Right lobe of liver (tissue), 6 donors: ENCODE data around the gene TRNAU1AP. TPM values are rescaled to one million over a fixed set of nuclear protein-coding genes. Genes with fewer than 3 reads are reported as not detected.

Experiments
- ATAC-seq, 4 donors: fragments of 200-7000 bp; cut with Tn5 transposase; one replicate each; pipeline ENCODE4 v1.9.1; 2020; ENCODE audit warnings: mild to moderate bottlenecking in 4 of 4, moderate library complexity in 4 of 4
- DNase-seq, 3 donors: peaks; one replicate each; pipeline ENCODE4 v3.0.0-alpha.2; 2020
- H3K27ac ChIP-seq, 3 donors: fragments of 200-600 bp; one replicate each; pipeline ENCODE4 v1.8.0; 2022
- H3K27me3 ChIP-seq, 2 donors: fragments of 200-600 bp; one replicate each; pipeline ENCODE4 v1.8.0; 2022
- H3K36me3 ChIP-seq, 4 donors: fragments of 200-600 bp; sonication (generic) in 1 of 4; one replicate each; pipeline versions ENCODE4 v1.5.1 to v1.8.0; 2017 to 2022; ENCODE audit warnings: control low read depth in 1 of 4
- H3K4me1 ChIP-seq, 4 donors: fragments of 200-600 bp; sonication (generic) in 1 of 4; one replicate each; pipeline versions ENCODE4 v1.5.1 to v1.8.0; 2017 to 2022; ENCODE audit warnings: control low read depth in 1 of 4
- H3K4me3 ChIP-seq, 3 donors: fragments of 200-600 bp; one replicate each; pipeline ENCODE4 v1.8.0; 2022
- H3K9me3 ChIP-seq, 4 donors: fragments of 200-600 bp; sonication (generic) in 1 of 4; one replicate each; pipeline versions ENCODE4 v1.5.1 to v1.8.0; 2017 to 2022; ENCODE audit warnings: control low read depth in 1 of 4
- POLR2A ChIP-seq: fragments of 450-650 bp; IDR thresholded peaks from one replicate; pipeline ENCODE4 v1.6.1; 2017; ENCODE audit warnings: antibody characterized with exemption, mild to moderate bottlenecking
- WGBS: methylation state at CpG from one replicate; pipeline ENCODE4 v1.1.6; 2018; ENCODE audit warnings: low coverage, low lambda C conversion rate; ENCODE audit not compliant: insufficient coverage; ENCODE audit errors: missing lambda C conversion rate; 5-methylcytosine and 5-hydroxymethylcytosine counted together
- intact Hi-C, 2 donors: fragments of 100-400 bp; cut with DNase I; formaldehyde crosslinking; loops; one replicate each; pipeline versions ENCODE4 v1.11.2 to v1.14.1; 2022
- total RNA-seq, 6 experiments: library from RNA; depleted of rRNA in 2 of 6; stranded (reverse); fragments of >200 nt in 2 of 6; fragmentation: NEBNext Ultra II Directional in 3 of 6; extraction: Animal tissue kit (Norgen Biotek cat#: 25700) in 3 of 6; gene quantifications; one replicate each; pipeline versions ENCODE4 v1.1.0 to v1.2.4, GENCODE V29; 2016 to 2023
- TF ChIP-seq, protein P1 (sequence below), 4 donors: fragments of 200-600 bp in 3 of 4; fragments of 450-650 bp in 1 of 4; IDR thresholded peaks; one replicate each; pipeline versions ENCODE4 v1.5.1 to v1.8.0; 2016 to 2022; ENCODE audit warnings: antibody characterized with exemption in 4 of 4, mild to moderate bottlenecking in 2 of 4
- donor health status: DM: no; HTN: yes; CAD: no.
- donor health status: DM: no; HTN: no; CAD: no.
- donor health status: DM: no; HTN: no; CAD: no.
- donor health status: DM: no; HTN: yes; CAD: no.
- donor health status: DM: no; HTN: yes; CAD: no.

Gene TRNAU1AP
- total RNA-seq, 6 experiments from 2014 or later = 5.2 to 14.8 (median 7.3) TPM

DNA sequence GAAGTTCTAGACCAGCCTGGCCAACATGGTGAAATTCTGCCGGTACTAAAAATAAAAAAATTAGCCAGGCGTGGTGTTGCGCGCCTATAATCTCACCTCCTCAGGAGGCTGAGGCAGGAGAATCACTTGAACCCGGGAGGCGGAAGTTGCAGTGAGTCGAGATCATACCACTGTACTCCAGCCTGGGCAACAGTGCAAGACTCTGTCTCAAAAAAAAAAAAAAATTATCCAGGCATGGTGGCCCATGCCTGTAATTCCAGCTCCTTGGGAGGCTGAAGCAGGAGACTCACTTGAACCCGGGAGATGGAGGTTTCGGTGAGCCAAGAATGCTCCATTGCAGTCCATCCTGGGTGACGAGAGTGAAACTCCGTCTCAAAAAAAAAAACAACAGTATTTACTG is 20.7 kb downstream of the TRNAU1AP start:
- H3K4me3 ChIP-seq = no peak overlapping the region
- no peaks in the 10 kb centered on the region for H3K9me3 ChIP-seq
- peaks cover 0 to 39% (median 17%) of the 10 kb centered on the region in 4 donors for H3K36me3 ChIP-seq
- no peaks in the 10 kb centered on the region for H3K27me3 ChIP-seq
- WGBS = 100% methylated on average over 6 of the region's 11 CpGs
- no peak for DNase-seq
- TF ChIP-seq POLR2A = no peak
- TF ChIP-seq, protein P1, sequence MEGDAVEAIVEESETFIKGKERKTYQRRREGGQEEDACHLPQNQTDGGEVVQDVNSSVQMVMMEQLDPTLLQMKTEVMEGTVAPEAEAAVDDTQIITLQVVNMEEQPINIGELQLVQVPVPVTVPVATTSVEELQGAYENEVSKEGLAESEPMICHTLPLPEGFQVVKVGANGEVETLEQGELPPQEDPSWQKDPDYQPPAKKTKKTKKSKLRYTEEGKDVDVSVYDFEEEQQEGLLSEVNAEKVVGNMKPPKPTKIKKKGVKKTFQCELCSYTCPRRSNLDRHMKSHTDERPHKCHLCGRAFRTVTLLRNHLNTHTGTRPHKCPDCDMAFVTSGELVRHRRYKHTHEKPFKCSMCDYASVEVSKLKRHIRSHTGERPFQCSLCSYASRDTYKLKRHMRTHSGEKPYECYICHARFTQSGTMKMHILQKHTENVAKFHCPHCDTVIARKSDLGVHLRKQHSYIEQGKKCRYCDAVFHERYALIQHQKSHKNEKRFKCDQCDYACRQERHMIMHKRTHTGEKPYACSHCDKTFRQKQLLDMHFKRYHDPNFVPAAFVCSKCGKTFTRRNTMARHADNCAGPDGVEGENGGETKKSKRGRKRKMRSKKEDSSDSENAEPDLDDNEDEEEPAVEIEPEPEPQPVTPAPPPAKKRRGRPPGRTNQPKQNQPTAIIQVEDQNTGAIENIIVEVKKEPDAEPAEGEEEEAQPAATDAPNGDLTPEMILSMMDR (IDR thresholded peaks at IDR 0.05) = no peak
- no peak overlapping the region for H3K27ac ChIP-seq
- intact Hi-C loops = no loop called here
- ATAC-seq = no peak
- H3K4me1 ChIP-seq = no peaks in the 10 kb centered on the region

DNA sequence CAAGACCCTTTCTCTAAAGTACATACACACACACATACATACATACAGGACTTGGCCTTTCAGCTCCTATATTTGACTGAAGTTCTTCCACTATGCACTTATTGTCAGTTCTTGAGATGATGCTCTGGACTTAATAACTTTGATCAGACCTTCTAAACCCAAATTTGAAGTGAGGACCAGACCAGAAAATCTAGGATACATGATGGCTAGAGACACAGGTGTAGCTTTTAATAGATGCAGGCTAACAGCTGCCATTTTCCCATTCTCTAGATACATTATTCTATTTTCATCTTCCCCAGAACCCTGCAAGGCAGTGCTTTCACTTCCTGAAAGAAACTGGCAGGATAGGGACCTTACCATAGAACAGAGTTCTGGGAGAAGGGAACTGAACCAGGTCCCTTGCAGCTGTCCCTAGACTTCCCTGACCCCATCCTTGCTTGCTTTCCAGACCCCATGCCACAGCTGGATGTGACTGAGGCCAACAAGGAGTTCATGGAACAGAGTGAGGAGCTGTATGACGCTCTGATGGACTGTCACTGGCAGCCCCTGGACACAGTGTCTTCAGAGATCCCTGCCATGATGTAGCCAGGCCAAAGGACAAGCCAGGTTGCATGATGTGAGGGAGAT is 24.3 kb downstream of the TRNAU1AP start:
- DNase-seq = no peak
- Histone ChIP-seq H3K9me3 (no peaks in the 10 kb centered on the region), H3K4me1 (peaks cover 0 to 13% (median 4%) of the 10 kb centered on the region in 4 donors), H3K36me3 (peaks cover 0 to 46% (median 19%) of the 10 kb centered on the region in 4 donors), H3K27me3 (no peaks in the 10 kb centered on the region), H3K27ac (no peak overlapping the region), H3K4me3 (no peak overlapping the region)
- no peak for ATAC-seq
- TF ChIP-seq, protein P1 (IDR thresholded peaks at IDR 0.05) = no peak
- no peak for TF ChIP-seq POLR2A
- no CpG with 5 or more reads among the region's 1 CpG for WGBS
- intact Hi-C loops = no loop called here

DNA sequence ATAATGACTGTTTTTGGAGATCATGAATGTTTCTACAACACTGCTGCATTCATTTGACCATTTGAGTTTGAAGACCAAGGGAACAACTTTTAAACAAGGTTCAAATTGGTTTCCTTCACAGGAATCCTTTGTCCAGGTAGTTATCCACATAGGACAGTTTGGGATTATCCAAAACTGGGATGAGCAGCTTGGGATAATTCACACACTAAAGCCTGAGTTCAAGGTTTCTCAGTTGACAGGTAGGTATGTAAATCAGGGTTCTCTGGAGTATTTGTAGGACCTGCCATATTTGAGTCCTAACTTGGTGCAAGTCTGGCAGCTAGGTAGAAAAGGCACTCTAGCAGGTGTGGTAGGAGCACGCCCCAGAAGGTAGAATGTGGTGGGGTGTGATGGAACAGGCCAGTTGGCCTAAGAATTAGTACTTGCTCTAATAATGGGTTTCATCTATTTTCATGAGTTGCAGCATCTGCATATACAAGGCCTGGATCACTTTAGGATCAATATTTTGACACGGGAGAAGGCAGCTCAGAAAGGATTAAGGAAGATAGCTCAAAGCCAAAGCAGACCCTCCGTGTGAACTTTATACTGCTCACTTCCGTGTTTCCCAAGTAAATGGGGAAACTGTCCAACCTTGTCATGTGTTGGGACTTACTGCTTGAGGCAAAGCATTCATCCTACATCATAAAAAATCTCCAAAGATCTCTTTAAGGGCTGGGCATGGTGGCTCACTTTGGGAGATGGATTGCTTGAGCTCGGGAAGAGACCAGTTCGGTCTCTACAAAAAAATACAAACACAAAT is 25.1 kb downstream of the TRNAU1AP start:
- Histone ChIP-seq H3K36me3 (peaks cover 0 to 46% (median 17%) of the 10 kb centered on the region in 4 donors), H3K4me1 (peaks cover 0 to 18% (median 7%) of the 10 kb centered on the region in 4 donors), H3K27me3 (no peaks in the 10 kb centered on the region), H3K9me3 (no peaks in the 10 kb centered on the region), H3K4me3 (no peak overlapping the region), H3K27ac (no peak overlapping the region)
- WGBS = 85% methylated on average over 6 of the region's 6 CpGs
- TF ChIP-seq POLR2A = no peak
- TF ChIP-seq, protein P1 (IDR thresholded peaks at IDR 0.05) = no peak
- no peak for ATAC-seq
- DNase-seq = no peak
- intact Hi-C loops = no loop called here

DNA sequence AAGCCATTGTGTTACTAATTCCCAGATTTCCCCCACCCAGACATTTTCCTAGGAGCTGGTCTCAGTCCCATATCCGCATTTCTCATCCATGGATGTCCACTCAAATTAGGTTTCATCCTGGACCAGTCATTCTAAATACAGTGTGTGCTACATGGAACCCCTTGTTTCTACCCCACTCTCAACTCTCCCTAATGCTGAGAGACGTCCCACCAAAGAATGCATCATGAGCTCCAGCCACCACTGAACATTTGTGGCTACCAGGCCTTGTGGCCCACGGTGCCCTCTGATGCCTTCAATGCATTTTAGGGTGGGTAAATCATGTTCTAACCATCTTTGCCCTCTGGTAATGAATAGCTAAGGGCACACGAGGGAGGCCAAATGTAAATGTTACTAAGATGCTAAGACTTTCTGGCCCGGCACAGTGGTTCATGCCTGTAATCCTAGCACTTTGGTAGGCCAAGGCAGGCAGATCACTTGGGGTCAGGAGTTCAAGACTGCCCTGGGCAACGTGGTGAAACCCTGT is 25.9 kb downstream of the TRNAU1AP start:
- WGBS = 68% methylated on average over 4 of the region's 6 CpGs
- H3K9me3 ChIP-seq = no peaks in the 10 kb centered on the region
- DNase-seq (no peak), ATAC-seq (no peak)
- no peak for TF ChIP-seq POLR2A
- TF ChIP-seq, protein P1 (IDR thresholded peaks at IDR 0.05) = no peak
- H3K4me3 ChIP-seq = no peak overlapping the region
- H3K4me1 ChIP-seq = peaks cover 0 to 18% (median 7%) of the 10 kb centered on the region in 4 donors
- intact Hi-C loops = no loop called here
- H3K36me3 ChIP-seq = peaks cover 0 to 40% (median 17%) of the 10 kb centered on the region in 4 donors
- no peaks in the 10 kb centered on the region for H3K27me3 ChIP-seq
- H3K27ac ChIP-seq = no peak overlapping the region
